WERI-Rb-1 (cell line): ENCODE measurements around the gene PRODH.
"Not testable (repeated sequence)": the region's sequence is repeated elsewhere in the genome, so short reads cannot be mapped to it uniquely, and the experiment has no call there.

Experiments
- DNase-seq: peaks from one replicate; pipeline ENCODE4 v3.0.0-alpha.2; 2020
- H3K27ac ChIP-seq: fragments of 250-450 bp; sonication (Bioruptor Pico); 2 replicates; pipeline ENCODE4 v1.5.1; 2020; ENCODE audit warnings: mild to moderate bottlenecking, moderate library complexity
- H3K27me3 ChIP-seq: fragments of 250-450 bp; sonication (Bioruptor Pico); 2 replicates; pipeline ENCODE4 v1.5.1; 2021; ENCODE audit warnings: mild to moderate bottlenecking, low read depth, moderate library complexity; ENCODE audit not compliant: insufficient read depth, severe bottlenecking
- H3K36me3 ChIP-seq: fragments of 250-450 bp; sonication (Bioruptor Pico); 2 replicates; pipeline ENCODE4 v1.5.1; 2020; ENCODE audit warnings: mild to moderate bottlenecking, moderate library complexity
- H3K4me3 ChIP-seq: 2 replicates; pipeline ENCODE4 v1.5.1; 2011; ENCODE audit warnings: low read depth, mild to moderate bottlenecking, control low read depth, low read length
- H3K9me3 ChIP-seq: fragments of 250-450 bp; sonication (Bioruptor Pico); 2 replicates; pipeline ENCODE4 v1.5.1; 2021; ENCODE audit warnings: mild to moderate bottlenecking, moderate library complexity; ENCODE audit not compliant: severe bottlenecking
- CTCF ChIP-seq: IDR thresholded peaks from 2 replicates; pipeline ENCODE4 v1.5.1; 2011; ENCODE audit warnings: low read depth, mild to moderate bottlenecking, control low read depth, inconsistent platforms, low read length

PRODH gene

GRCh38 chr22:18955696-18956095, 19.6 kb upstream of the PRODH start:
- DNase-seq: no peak
- H3K36me3 ChIP-seq: no peaks in the 10 kb centered on the region
- TF ChIP-seq CTCF: no peak
- H3K27ac ChIP-seq: no peak overlapping the region
- H3K27me3 ChIP-seq: no peaks in the 10 kb centered on the region
- H3K4me3 ChIP-seq: no peak overlapping the region
- no peaks in the 10 kb centered on the region for H3K9me3 ChIP-seq

- no peak for TF ChIP-seq CTCF
- Histone ChIP-seq H3K36me3 (no peaks in the 10 kb centered on the region), H3K27ac (no peak overlapping the region), H3K9me3 (no peaks in the 10 kb centered on the region), H3K27me3 (no peaks in the 10 kb centered on the region), H3K4me3 (no peak overlapping the region)
- DNase-seq: no peak
These were observed 19.0 kb upstream of the PRODH start for GRCh38 chr22:18954990-18955571.

GRCh38 chr22:18954303-18954989, 18.4 kb upstream of the PRODH start:
- not testable (repeated sequence) for H3K27ac ChIP-seq, H3K36me3 ChIP-seq, H3K4me3 ChIP-seq, H3K27me3 ChIP-seq, H3K9me3 ChIP-seq
- peak; percentile 71 for DNase-seq
- TF ChIP-seq CTCF: peak; percentile 84

GRCh38 chr22:18953128-18953527, 17.0 kb upstream of the PRODH start:
- H3K27me3 ChIP-seq, DNase-seq, H3K4me3 ChIP-seq, H3K36me3 ChIP-seq, H3K27ac ChIP-seq, H3K9me3 ChIP-seq: not testable (repeated sequence)

GRCh38 chr22:18952022-18952421, 15.9 kb upstream of the PRODH start:
- H3K27ac ChIP-seq: no peak overlapping the region
- no peaks in the 10 kb centered on the region for H3K27me3 ChIP-seq
- TF ChIP-seq CTCF: no peak

GRCh38 chr22:18950141-18950540, 14.0 kb upstream of the PRODH start:
- Histone ChIP-seq H3K9me3 (no peaks in the 10 kb centered on the region), H3K4me3 (no peak overlapping the region), H3K27me3 (no peaks in the 10 kb centered on the region), H3K36me3 (no peaks in the 10 kb centered on the region), H3K27ac (no peak overlapping the region)
- TF ChIP-seq CTCF: no peak
- DNase-seq: no peak

More at GRCh38 chr22:18952022-18952421, 15.9 kb upstream of the PRODH start:
- H3K36me3 ChIP-seq: no peaks in the 10 kb centered on the region
- H3K4me3 ChIP-seq: no peak overlapping the region
- DNase-seq: no peak
- no peaks in the 10 kb centered on the region for H3K9me3 ChIP-seq
